K562 (cell line): ENCODE data around the gene FOXL3. TPM values are rescaled to one million over a fixed set of nuclear protein-coding genes. Genes with fewer than 3 reads are reported as not detected.

ENCODE experiments used
- BMI1 ChIP-seq: fragments of 150-350 bp; IDR thresholded peaks from 2 replicates; pipeline ENCODE4 v1.6.1; 2014; ENCODE audit warnings: low read length
- CCNT2 ChIP-seq: IDR thresholded peaks from 2 replicates; pipeline ENCODE4 v1.6.1; 2011; ENCODE audit warnings: borderline replicate concordance, low read depth, mild to moderate bottlenecking, moderate library complexity, mixed read lengths, low read length; ENCODE audit not compliant: insufficient read length; ENCODE audit errors: extremely low read depth
- PHF20 ChIP-seq: fragments of 450-650 bp; IDR thresholded peaks from 2 replicates; pipeline ENCODE4 v1.6.1; 2018; ENCODE audit not compliant: partially characterized antibody
- POLR2AphosphoS5 ChIP-seq: IDR thresholded peaks from 2 replicates; pipeline ENCODE4 v1.6.1; 2011; ENCODE audit warnings: mild to moderate bottlenecking, low read depth, low read length, moderate library complexity; ENCODE audit not compliant: control insufficient read depth, insufficient read depth
- ZEB2 ChIP-seq: fragments of 450-650 bp; IDR thresholded peaks from 2 replicates; pipeline ENCODE4 v1.6.1; 2016
- ZNF212 ChIP-seq: fragments of 450-650 bp; formaldehyde crosslinking; IDR thresholded peaks from 2 replicates; pipeline ENCODE4 v1.4.0; 2020; ENCODE audit warnings: mild to moderate bottlenecking
- ZNF316 ChIP-seq: fragments of 450-650 bp; IDR thresholded peaks from 2 replicates; pipeline ENCODE4 v1.6.1; 2016
- polyA plus RNA-seq, 8 experiments: library from polyadenylated mRNA; depleted of rRNA in 4 of 8; stranded (reverse) in 5 of 8; unstranded in 3 of 8; fragments of >200 nt; fragmentation: Nextera tagmentation in 2 of 8; fragmentation: Illumina TruSeq in 1 of 8; extraction: Ambion mirVana in 2 of 8; extraction: Trizol in 1 of 8; gene quantifications; 2 replicates each; pipeline versions ENCODE4 v1.2.1 to v1.2.3, GENCODE V29; 2011 to 2014; ENCODE audit warnings: inconsistent platforms in 1 of 8, missing spikeins in 1 of 8
- total RNA-seq, 7 experiments: library from RNA; depleted of rRNA in 6 of 7; stranded (reverse); fragments of >200 nt in 6 of 7; fragmentation: Illumina TruSeq in 2 of 7; extraction: Trizol in 2 of 7; gene quantifications; 2 replicates each; pipeline versions ENCODE4 v1.2.1 to v1.2.3, GENCODE V29; 2011 to 2021; ENCODE audit warnings: low replicate concordance in 1 of 7
- TF ChIP-seq, protein P1 (sequence below): fragments of 250-450 bp; sonication (Bioruptor Pico); IDR thresholded peaks from 2 replicates; pipeline ENCODE4 v1.4.0; 2020; ENCODE audit warnings: mild to moderate bottlenecking, moderate library complexity
- TF ChIP-seq, protein P2 (sequence below): IDR thresholded peaks from 2 replicates; pipeline ENCODE4 v1.6.1; 2014; ENCODE audit warnings: antibody characterized with exemption
- TF ChIP-seq, protein P3 (sequence below), 2 experiments: fragments of 250-450 bp in 1 of 2; fragments of 450-650 bp in 1 of 2; sonication (Bioruptor Pico) in 1 of 2; IDR thresholded peaks; 2 replicates each; pipeline versions ENCODE4 v1.6.1 to v1.8.0; 2016 to 2021; ENCODE audit warnings: mild to moderate bottlenecking in 2 of 2, moderate library complexity in 2 of 2, missing compliant biosample characterization in 1 of 2, missing genetic modification characterization in 1 of 2
- TF ChIP-seq, protein P4 (sequence below): fragments of 450-650 bp; IDR thresholded peaks from 2 replicates; pipeline ENCODE4 v1.6.1; 2017; ENCODE audit warnings: mild to moderate bottlenecking, moderate library complexity
- TF ChIP-seq, protein P5 (sequence below): sonication (generic); formaldehyde crosslinking; IDR thresholded peaks from 2 replicates; pipeline ENCODE4 v1.8.0; 2022; ENCODE audit warnings: mild to moderate bottlenecking, missing genetic modification reagents

FOXL3 gene
- total and polyA plus RNA-seq, 9 of the 15 experiments (the other 6 are each of a cell fraction or from before 2014, with no cell fraction given): not detected

DNA sequence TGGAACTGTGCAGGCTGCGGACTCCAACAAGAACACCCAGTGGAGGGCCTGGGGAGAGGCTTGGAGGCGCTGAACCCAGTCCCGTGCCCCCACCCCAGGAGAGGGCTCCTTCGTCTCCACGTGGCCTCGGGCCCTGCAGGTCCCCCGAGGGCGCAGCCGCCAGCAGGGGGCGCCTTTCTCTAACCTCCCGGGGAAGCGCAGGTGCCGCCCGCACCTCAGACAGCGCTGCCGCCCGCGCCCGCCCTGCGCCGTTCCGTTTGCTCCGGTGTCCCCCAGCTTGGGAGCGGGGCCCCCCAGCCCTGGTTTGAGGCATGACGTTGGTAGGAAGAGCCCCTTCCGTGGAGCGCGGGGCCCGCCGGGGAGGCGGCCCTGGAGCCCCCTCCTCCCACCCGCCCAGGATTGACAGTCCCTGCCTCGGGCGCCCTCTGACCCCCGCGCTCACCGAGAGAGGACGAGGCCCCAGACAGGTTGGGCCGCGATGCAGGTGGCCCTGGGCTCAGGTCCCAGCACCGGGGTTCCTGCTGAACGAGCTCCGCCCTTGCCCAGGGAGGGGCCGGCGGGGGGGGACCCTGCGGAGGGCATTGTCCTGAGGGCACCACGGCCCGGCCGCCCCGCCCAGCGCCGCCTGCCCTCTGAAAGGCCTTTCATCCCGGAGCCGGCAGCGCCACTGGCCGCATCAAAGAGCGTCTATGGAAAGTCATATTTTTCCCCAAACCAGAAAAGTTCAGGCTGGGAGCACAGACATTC, 42.8 kb downstream of the FOXL3 start (continued):
- TF ChIP-seq, protein P1, sequence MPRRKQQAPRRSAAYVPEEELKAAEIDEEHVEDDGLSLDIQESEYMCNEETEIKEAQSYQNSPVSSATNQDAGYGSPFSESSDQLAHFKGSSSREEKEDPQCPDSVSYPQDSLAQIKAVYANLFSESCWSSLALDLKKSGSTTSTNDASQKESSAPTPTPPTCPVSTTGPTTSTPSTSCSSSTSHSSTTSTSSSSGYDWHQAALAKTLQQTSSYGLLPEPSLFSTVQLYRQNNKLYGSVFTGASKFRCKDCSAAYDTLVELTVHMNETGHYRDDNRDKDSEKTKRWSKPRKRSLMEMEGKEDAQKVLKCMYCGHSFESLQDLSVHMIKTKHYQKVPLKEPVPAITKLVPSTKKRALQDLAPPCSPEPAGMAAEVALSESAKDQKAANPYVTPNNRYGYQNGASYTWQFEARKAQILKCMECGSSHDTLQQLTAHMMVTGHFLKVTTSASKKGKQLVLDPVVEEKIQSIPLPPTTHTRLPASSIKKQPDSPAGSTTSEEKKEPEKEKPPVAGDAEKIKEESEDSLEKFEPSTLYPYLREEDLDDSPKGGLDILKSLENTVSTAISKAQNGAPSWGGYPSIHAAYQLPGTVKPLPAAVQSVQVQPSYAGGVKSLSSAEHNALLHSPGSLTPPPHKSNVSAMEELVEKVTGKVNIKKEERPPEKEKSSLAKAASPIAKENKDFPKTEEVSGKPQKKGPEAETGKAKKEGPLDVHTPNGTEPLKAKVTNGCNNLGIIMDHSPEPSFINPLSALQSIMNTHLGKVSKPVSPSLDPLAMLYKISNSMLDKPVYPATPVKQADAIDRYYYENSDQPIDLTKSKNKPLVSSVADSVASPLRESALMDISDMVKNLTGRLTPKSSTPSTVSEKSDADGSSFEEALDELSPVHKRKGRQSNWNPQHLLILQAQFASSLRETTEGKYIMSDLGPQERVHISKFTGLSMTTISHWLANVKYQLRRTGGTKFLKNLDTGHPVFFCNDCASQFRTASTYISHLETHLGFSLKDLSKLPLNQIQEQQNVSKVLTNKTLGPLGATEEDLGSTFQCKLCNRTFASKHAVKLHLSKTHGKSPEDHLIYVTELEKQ (CRISPR knock-in tag): no peak
- TF ChIP-seq, protein P2, sequence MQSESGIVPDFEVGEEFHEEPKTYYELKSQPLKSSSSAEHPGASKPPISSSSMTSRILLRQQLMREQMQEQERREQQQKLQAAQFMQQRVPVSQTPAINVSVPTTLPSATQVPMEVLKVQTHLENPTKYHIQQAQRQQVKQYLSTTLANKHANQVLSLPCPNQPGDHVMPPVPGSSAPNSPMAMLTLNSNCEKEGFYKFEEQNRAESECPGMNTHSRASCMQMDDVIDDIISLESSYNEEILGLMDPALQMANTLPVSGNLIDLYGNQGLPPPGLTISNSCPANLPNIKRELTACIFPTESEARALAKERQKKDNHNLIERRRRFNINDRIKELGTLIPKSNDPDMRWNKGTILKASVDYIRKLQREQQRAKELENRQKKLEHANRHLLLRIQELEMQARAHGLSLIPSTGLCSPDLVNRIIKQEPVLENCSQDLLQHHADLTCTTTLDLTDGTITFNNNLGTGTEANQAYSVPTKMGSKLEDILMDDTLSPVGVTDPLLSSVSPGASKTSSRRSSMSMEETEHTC: no peak
- TF ChIP-seq ZNF316 (no peak), CCNT2 (no peak), ZEB2 (no peak), POLR2AphosphoS5 (no peak), PHF20 (no peak), BMI1 (no peak), ZNF212 (no peak)
- TF ChIP-seq, protein P3, sequence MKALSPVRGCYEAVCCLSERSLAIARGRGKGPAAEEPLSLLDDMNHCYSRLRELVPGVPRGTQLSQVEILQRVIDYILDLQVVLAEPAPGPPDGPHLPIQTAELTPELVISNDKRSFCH (CRISPR knock-in tag; IDR thresholded peaks at IDR 0.05): no peak
- TF ChIP-seq, protein P3 (tag; IDR thresholded peaks at IDR 0.05): no peak
- TF ChIP-seq, protein P4, sequence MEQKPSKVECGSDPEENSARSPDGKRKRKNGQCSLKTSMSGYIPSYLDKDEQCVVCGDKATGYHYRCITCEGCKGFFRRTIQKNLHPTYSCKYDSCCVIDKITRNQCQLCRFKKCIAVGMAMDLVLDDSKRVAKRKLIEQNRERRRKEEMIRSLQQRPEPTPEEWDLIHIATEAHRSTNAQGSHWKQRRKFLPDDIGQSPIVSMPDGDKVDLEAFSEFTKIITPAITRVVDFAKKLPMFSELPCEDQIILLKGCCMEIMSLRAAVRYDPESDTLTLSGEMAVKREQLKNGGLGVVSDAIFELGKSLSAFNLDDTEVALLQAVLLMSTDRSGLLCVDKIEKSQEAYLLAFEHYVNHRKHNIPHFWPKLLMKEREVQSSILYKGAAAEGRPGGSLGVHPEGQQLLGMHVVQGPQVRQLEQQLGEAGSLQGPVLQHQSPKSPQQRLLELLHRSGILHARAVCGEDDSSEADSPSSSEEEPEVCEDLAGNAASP: no peak
- TF ChIP-seq, protein P5, sequence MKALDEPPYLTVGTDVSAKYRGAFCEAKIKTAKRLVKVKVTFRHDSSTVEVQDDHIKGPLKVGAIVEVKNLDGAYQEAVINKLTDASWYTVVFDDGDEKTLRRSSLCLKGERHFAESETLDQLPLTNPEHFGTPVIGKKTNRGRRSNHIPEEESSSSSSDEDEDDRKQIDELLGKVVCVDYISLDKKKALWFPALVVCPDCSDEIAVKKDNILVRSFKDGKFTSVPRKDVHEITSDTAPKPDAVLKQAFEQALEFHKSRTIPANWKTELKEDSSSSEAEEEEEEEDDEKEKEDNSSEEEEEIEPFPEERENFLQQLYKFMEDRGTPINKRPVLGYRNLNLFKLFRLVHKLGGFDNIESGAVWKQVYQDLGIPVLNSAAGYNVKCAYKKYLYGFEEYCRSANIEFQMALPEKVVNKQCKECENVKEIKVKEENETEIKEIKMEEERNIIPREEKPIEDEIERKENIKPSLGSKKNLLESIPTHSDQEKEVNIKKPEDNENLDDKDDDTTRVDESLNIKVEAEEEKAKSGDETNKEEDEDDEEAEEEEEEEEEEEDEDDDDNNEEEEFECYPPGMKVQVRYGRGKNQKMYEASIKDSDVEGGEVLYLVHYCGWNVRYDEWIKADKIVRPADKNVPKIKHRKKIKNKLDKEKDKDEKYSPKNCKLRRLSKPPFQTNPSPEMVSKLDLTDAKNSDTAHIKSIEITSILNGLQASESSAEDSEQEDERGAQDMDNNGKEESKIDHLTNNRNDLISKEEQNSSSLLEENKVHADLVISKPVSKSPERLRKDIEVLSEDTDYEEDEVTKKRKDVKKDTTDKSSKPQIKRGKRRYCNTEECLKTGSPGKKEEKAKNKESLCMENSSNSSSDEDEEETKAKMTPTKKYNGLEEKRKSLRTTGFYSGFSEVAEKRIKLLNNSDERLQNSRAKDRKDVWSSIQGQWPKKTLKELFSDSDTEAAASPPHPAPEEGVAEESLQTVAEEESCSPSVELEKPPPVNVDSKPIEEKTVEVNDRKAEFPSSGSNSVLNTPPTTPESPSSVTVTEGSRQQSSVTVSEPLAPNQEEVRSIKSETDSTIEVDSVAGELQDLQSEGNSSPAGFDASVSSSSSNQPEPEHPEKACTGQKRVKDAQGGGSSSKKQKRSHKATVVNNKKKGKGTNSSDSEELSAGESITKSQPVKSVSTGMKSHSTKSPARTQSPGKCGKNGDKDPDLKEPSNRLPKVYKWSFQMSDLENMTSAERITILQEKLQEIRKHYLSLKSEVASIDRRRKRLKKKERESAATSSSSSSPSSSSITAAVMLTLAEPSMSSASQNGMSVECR (CRISPR knock-in tag): peak; percentile 52; the same call in 1 of the 2 replicates
